Psoas muscle (tissue), 8 donors: Measurements from ENCODE around the gene RUNX2. TPM values are rescaled to one million over a fixed set of nuclear protein-coding genes. Genes with fewer than 3 reads are reported as not detected.
A peak's percentile ranks its signal among the peaks of the same experiment; 100 is the strongest.

Experiments used
- ATAC-seq, 4 donors: fragments of 200-7000 bp; cut with Tn5 transposase; one replicate each; pipeline ENCODE4 v1.9.1; 2020; ENCODE audit warnings: moderate library complexity in 3 of 4, mild to moderate bottlenecking in 2 of 4
- DNase-seq, 2 donors: peaks; one replicate each; pipeline ENCODE4 v3.0.0-alpha.2; 2020
- H3K27ac ChIP-seq: fragments of 200-600 bp; one replicate; pipeline ENCODE4 v1.8.0; 2022
- H3K27me3 ChIP-seq, 3 donors: fragments of 200-600 bp in 1 of 3; one replicate each; pipeline versions ENCODE4 v1.6.1 to v1.8.0; 2013 to 2022; ENCODE audit warnings: low read length in 2 of 3, mild to moderate bottlenecking in 2 of 3, moderate library complexity in 1 of 3; ENCODE audit not compliant: insufficient read depth in 3 of 3
- H3K36me3 ChIP-seq, 2 donors: fragments of 200-600 bp in 1 of 2; one replicate each; pipeline versions ENCODE4 v1.6.1 to v1.8.0; 2013 to 2022; ENCODE audit warnings: low read depth in 1 of 2, mild to moderate bottlenecking in 1 of 2, moderate library complexity in 1 of 2; ENCODE audit not compliant: insufficient read depth in 1 of 2
- H3K4me1 ChIP-seq: fragments of 200-600 bp; one replicate; pipeline ENCODE4 v1.8.0; 2022
- H3K4me3 ChIP-seq: fragments of 200-600 bp; one replicate; pipeline ENCODE4 v1.8.0; 2022; ENCODE audit warnings: mild to moderate bottlenecking
- H3K9me3 ChIP-seq: fragments of 200-600 bp; one replicate; pipeline ENCODE4 v1.8.0; 2022
- CTCF ChIP-seq: fragments of 200-600 bp; IDR thresholded peaks from one replicate; pipeline ENCODE4 v1.8.0; 2022; ENCODE audit warnings: antibody characterized with exemption
- WGBS, 3 donors: extraction: QIAGEN DNeasy Blood & Tissue Kit; methylation state at CpG; one replicate each; pipeline versions ENCODE4 v1.1.6 to v1.1.7; 2013; 5-methylcytosine and 5-hydroxymethylcytosine counted together
- intact Hi-C, 2 donors: fragments of 100-400 bp; cut with DNase I; formaldehyde crosslinking; loops; one replicate each; pipeline versions ENCODE4 v1.11.0 to v1.14.2; 2022
- polyA plus RNA-seq, 3 donors: library from polyadenylated mRNA; stranded (reverse); fragments of 200-250 nt; gene quantifications; one replicate each; pipeline ENCODE4 v1.2.3, GENCODE V29; 2013
- total RNA-seq, 4 donors: library from RNA; stranded (reverse); fragmentation: NEBNext Ultra II Directional in 2 of 4; extraction: Animal tissue kit (Norgen Biotek cat#: 25700) in 2 of 4; gene quantifications; one replicate each; pipeline versions ENCODE4 v1.2.1 to v1.2.4, GENCODE V29; 2021 to 2023
- donor health status: healthy with polysubstance abuse.
- donor health status: DM: no; HTN: no; CAD: no; lungs with moderate emphysema.
- donor health status: Bipolar disorder and iron deficiency.
- donor health status: healthy.
- donor health status: DM: yes; HTN: yes; CAD: no.
- donor health status: DM: no; HTN: no; CAD: no.
- donor health status: DM: no; HTN: no; CAD: no.
- donor health status: DM: yes; HTN: yes; CAD: no.

The RUNX2 gene
- total and polyA plus RNA-seq, 7 donors = 0.07 to 0.69 (median 0.21) TPM

GRCh38 chr6:45619211-45619760 lies 291.2 kb downstream of the RUNX2 start:
- peak in 1 of 2 donors; percentile 68 for DNase-seq
- WGBS, 3 donors = 49 to 68% (median 63%) methylated on average over 11 of the region's 11 CpGs
- no peaks in the 10 kb centered on the region for H3K36me3 ChIP-seq
- intact Hi-C loops = loop anchor here in 1 of 2 donors (10.0 kb wide), 1 partner anchor 1734 kb away; no protein-coding TSS in a partner anchor
- no peaks in the 10 kb centered on the region for H3K27me3 ChIP-seq
- no peak overlapping the region for H3K27ac ChIP-seq
- H3K9me3 ChIP-seq = no peaks in the 10 kb centered on the region
- no peak for TF ChIP-seq CTCF
- ATAC-seq = peak in 2 of 4 donors; percentile 34 to 64
- H3K4me1 ChIP-seq = no peaks in the 10 kb centered on the region
- H3K4me3 ChIP-seq = no peak overlapping the region

- Histone ChIP-seq H3K27me3 (no peaks in the 10 kb centered on the region), H3K9me3 (no peaks in the 10 kb centered on the region), H3K27ac (no peak overlapping the region), H3K4me1 (no peaks in the 10 kb centered on the region), H3K36me3 (no peaks in the 10 kb centered on the region), H3K4me3 (no peak overlapping the region)
- intact Hi-C loops = loop anchor here in 1 of 2 donors (10.0 kb wide), 1 partner anchor 1735 kb away; no protein-coding TSS in a partner anchor
- ATAC-seq = peak in 1 of 4 donors; percentile 47
- TF ChIP-seq CTCF = no peak
- DNase-seq = no peak
- 80 to 92% (median 82%) methylated on average over 3 of the region's 3 CpGs for WGBS, 3 donors
Measured at GRCh38 chr6:45619994-45620471, 291.9 kb downstream of the RUNX2 start.

GRCh38 chr6:45624228-45624627 lies 296.1 kb downstream of the RUNX2 start:
- WGBS, 3 donors = 98 to 99% (median 99%) methylated on average over 4 of the region's 4 CpGs
- intact Hi-C loops = no loop called here
- ATAC-seq (no peak), DNase-seq (no peak)
- no peaks in the 10 kb centered on the region for H3K27me3 ChIP-seq
- H3K4me1 ChIP-seq = no peaks in the 10 kb centered on the region
- no peaks in the 10 kb centered on the region for H3K9me3 ChIP-seq
- no peak overlapping the region for H3K27ac ChIP-seq
- TF ChIP-seq CTCF = no peak
- no peaks in the 10 kb centered on the region for H3K36me3 ChIP-seq
- H3K4me3 ChIP-seq = no peak overlapping the region

- H3K4me1 ChIP-seq = no peaks in the 10 kb centered on the region
- DNase-seq = no peak
- no peaks in the 10 kb centered on the region for H3K9me3 ChIP-seq
- no peaks in the 10 kb centered on the region for H3K36me3 ChIP-seq
- no peaks in the 10 kb centered on the region for H3K27me3 ChIP-seq
- TF ChIP-seq CTCF = no peak
- intact Hi-C loops = no loop called here
- 84 to 88% (median 84%) methylated on average over 5 of the region's 5 CpGs for WGBS, 3 donors
- no peak for ATAC-seq
- H3K4me3 ChIP-seq = no peak overlapping the region
- no peak overlapping the region for H3K27ac ChIP-seq
Measured at GRCh38 chr6:45625191-45625664, 297.1 kb downstream of the RUNX2 start.
